HepG2 (cell line): Measurements from ENCODE around the gene RAI14. TPM values are rescaled to one million over a fixed set of nuclear protein-coding genes. Genes with fewer than 3 reads are reported as not detected.

ENCODE experiments used
- polyA plus RNA-seq, 8 experiments: library from polyadenylated mRNA; depleted of rRNA in 3 of 8; stranded (reverse) in 7 of 8; unstranded in 1 of 8; fragments of >200 nt; fragmentation: Illumina TruSeq in 4 of 8; extraction: Trizol in 4 of 8; gene quantifications; 2 replicates each; pipeline versions ENCODE4 v1.2.1 to v1.2.3, GENCODE V29; 2011 to 2016; ENCODE audit warnings: low read depth in 4 of 8, missing spikeins in 1 of 8, mixed read lengths in 1 of 8; ENCODE audit not compliant: insufficient read depth in 1 of 8
- total RNA-seq, 5 experiments: library from RNA; depleted of rRNA; stranded (reverse); fragments of >200 nt; fragmentation: Illumina TruSeq; extraction: Trizol; gene quantifications; 2 replicates each; pipeline ENCODE4 v1.2.3, GENCODE V29; 2016; ENCODE audit warnings: low read depth in 1 of 5

RAI14 gene
- total and polyA plus RNA-seq, 2 of the 13 experiments (the other 11 are each of a cell fraction or from before 2014, with no cell fraction given) = 12.6 to 18.2 TPM

Other genes starting within 250 kb of the RAI14 start
- gene TTC23L, start 182.8 kb downstream of the RAI14 start, total RNA-seq (2016; rRNA removed; fragmentation: Illumina TruSeq; extraction: Trizol) = 1.1 and 1.4 TPM in 2 replicates
- 0.37 and 0.54 TPM in 2 replicates for gene TTC23L, start 182.8 kb downstream of the RAI14 start, polyA plus RNA-seq (2011; rRNA removed)